GF-D8 (cell line): Measurements from ENCODE around the gene GLB1L.
"Not testable (repeated sequence)": the region's sequence is repeated elsewhere in the genome, so short reads cannot be mapped to it uniquely, and the experiment has no call there.

Source experiments
- DNase-seq: peaks from one replicate; lab custom pipeline; 2025; lab: John Stamatoyannopoulos, UW

Gene GLB1L

GRCh38 chr2:219206328-219207133 is 38.7 kb downstream of the GLB1L start, which contains the start of gene ZFAND2B:
ZFAND2B (plus strand) TSS chr2:219206782; CDS start chr2:219206988, 206 bp downstream.
- DNase-seq: peak; percentile 79

GRCh38 chr2:219205981-219206327 is 39.3 kb downstream of the GLB1L start:
- no peak for DNase-seq

- no peak for DNase-seq
Observed at GRCh38 chr2:219205165-219205538, 40.1 kb downstream of the GLB1L start.

- no peak for DNase-seq
Observed at GRCh38 chr2:219204425-219205164, 40.6 kb downstream of the GLB1L start.

GRCh38 chr2:219201331-219201730 is 43.9 kb downstream of the GLB1L start:
- DNase-seq: not testable (repeated sequence)

GRCh38 chr2:219200502-219201326 is 44.5 kb downstream of the GLB1L start:
- not testable (repeated sequence) for DNase-seq

- no peak for DNase-seq
Observed at GRCh38 chr2:219199470-219200211, 45.6 kb downstream of the GLB1L start.

- no peak for DNase-seq
Observed at GRCh38 chr2:219198974-219199373, 46.3 kb downstream of the GLB1L start.

GRCh38 chr2:219197388-219197787 is 47.9 kb downstream of the GLB1L start:
- no peak for DNase-seq

- no peak for DNase-seq
Observed at GRCh38 chr2:219186754-219187456, 58.3 kb downstream of the GLB1L start.
